Kidney epithelial cell (primary cell): ENCODE data around the gene TLE3. TPM values are rescaled to one million over a fixed set of nuclear protein-coding genes. Genes with fewer than 3 reads are reported as not detected.

ENCODE experiments used
- DNase-seq: peaks from one replicate; pipeline ENCODE4 v3.0.0-alpha.2; 2010; ENCODE audit warnings: low read depth
- H3K27me3 ChIP-seq: 2 replicates; pipeline ENCODE4 v1.6.0; 2011; ENCODE audit warnings: low read length; ENCODE audit not compliant: control insufficient read depth, insufficient read depth
- H3K36me3 ChIP-seq: 2 replicates; pipeline ENCODE4 v1.5.1; 2011; ENCODE audit warnings: low read length; ENCODE audit not compliant: control insufficient read depth, insufficient read depth
- H3K4me3 ChIP-seq: 2 replicates; pipeline ENCODE4 v1.5.1; 2011; ENCODE audit warnings: low read depth, mild to moderate bottlenecking, control low read depth, low read length
- CTCF ChIP-seq: IDR thresholded peaks from 2 replicates; pipeline ENCODE4 v1.5.1; 2011; ENCODE audit warnings: mild to moderate bottlenecking, moderate library complexity, low read length, control low read depth, inconsistent platforms; ENCODE audit not compliant: insufficient read depth, poor library complexity, severe bottlenecking
- total RNA-seq: library from RNA; depleted of rRNA; stranded (reverse); fragments of >200 nt; gene quantifications from 2 replicates; pipeline ENCODE4 v1.2.3, GENCODE V29; 2015

The TLE3 gene
- total RNA-seq, 1 donor from 2014 or later, result 67.5 TPM

- peaks cover 2% of the 10 kb centered on the region for H3K36me3 ChIP-seq
- TF ChIP-seq CTCF, result no peak
- DNase-seq, result no peak
Observed at GRCh38 chr15:70074380-70074779, 23.3 kb downstream of the TLE3 start.

GRCh38 chr15:70072479-70072878, 25.2 kb downstream of the TLE3 start:
- no peak for TF ChIP-seq CTCF
- Histone ChIP-seq H3K4me3 (no peak overlapping the region), H3K36me3 (peaks cover 2% of the 10 kb centered on the region), H3K27me3 (no peaks in the 10 kb centered on the region)
- no peak for DNase-seq

More at GRCh38 chr15:70074380-70074779, 23.3 kb downstream of the TLE3 start:
- Histone ChIP-seq H3K4me3 (no peak overlapping the region), H3K27me3 (no peaks in the 10 kb centered on the region)

DNA sequence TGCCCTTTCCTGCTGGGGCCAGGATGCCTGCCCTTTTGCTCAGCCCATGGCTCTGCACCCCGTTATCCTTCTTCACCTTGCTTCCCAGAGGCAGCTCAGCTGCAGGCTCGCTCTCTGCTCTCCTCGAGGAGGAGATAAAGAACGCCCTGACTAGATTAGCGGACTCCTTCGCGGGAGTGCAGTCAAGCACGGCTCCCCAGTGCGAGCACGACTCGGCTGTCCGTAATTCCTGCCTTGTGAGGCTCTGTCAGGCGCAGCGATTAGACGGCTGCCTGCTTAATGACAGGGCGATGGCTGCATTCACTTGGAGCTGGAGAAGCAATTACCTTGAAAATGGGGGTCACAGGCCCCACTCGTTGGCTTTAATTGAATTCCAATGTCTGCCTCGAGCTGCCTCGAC, 25.9 kb downstream of the TLE3 start:
- no peak for TF ChIP-seq CTCF
- peaks cover 2% of the 10 kb centered on the region for H3K36me3 ChIP-seq
- no peak for DNase-seq
- H3K4me3 ChIP-seq, result no peak overlapping the region
- no peaks in the 10 kb centered on the region for H3K27me3 ChIP-seq

DNA sequence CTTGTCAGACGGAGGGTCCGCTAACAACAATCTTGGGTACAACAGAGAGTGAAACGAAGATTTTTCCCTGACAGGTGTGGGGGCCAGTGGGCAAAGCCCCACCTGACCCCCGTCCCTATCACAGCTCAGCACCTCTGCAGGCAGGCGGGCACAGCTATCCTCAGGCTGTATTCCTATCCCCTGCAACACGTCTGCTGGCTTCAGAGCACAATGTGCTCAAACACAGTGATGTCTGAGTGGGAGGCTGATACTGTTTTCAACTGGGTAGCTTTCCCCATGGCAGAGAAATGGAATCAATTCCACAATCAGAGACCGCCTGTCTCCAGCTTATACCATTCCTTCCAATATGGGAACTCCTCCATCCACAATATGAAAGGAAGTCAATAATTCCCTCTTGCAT, 28.0 kb downstream of the TLE3 start:
- H3K4me3 ChIP-seq, result no peak overlapping the region
- DNase-seq, result no peak
- H3K36me3 ChIP-seq, result no peaks in the 10 kb centered on the region
- no peak for TF ChIP-seq CTCF
- H3K27me3 ChIP-seq, result no peaks in the 10 kb centered on the region

GRCh38 chr15:70068783-70069565, 28.7 kb downstream of the TLE3 start:
- no peak for DNase-seq
- no peak overlapping the region for H3K4me3 ChIP-seq
- no peaks in the 10 kb centered on the region for H3K27me3 ChIP-seq
- no peak for TF ChIP-seq CTCF
- H3K36me3 ChIP-seq, result no peaks in the 10 kb centered on the region

GRCh38 chr15:70067681-70068080, 30.0 kb downstream of the TLE3 start:
- Histone ChIP-seq H3K36me3 (no peaks in the 10 kb centered on the region), H3K27me3 (no peaks in the 10 kb centered on the region), H3K4me3 (no peak overlapping the region)
- DNase-seq, result no peak
- TF ChIP-seq CTCF, result no peak
